GM18505 (cell line): ENCODE data around the gene ADCY10.
"Not testable (repeated sequence)": the region's sequence is repeated elsewhere in the genome, so short reads cannot be mapped to it uniquely, and the experiment has no call there.

ENCODE experiments used
- ATAC-seq: cut with Tn5 transposase; IDR thresholded peaks from one replicate; pipeline ENCODE4 v1.9.1; 2021; ENCODE audit not compliant: unreplicated experiment
- POLR2A ChIP-seq: IDR thresholded peaks from 4 replicates; pipeline ENCODE4 v1.6.1; 2011; ENCODE audit warnings: borderline replicate concordance; ENCODE audit not compliant: insufficient read depth, insufficient read length; ENCODE audit errors: extremely low read depth

ADCY10 gene

GRCh38 chr1:167808104-167808503, 105.8 kb downstream of the ADCY10 start:
- TF ChIP-seq POLR2A: no peak
- ATAC-seq: no peak

GRCh38 chr1:167806676-167807075, 107.3 kb downstream of the ADCY10 start:
- ATAC-seq: not testable (repeated sequence)

DNA sequence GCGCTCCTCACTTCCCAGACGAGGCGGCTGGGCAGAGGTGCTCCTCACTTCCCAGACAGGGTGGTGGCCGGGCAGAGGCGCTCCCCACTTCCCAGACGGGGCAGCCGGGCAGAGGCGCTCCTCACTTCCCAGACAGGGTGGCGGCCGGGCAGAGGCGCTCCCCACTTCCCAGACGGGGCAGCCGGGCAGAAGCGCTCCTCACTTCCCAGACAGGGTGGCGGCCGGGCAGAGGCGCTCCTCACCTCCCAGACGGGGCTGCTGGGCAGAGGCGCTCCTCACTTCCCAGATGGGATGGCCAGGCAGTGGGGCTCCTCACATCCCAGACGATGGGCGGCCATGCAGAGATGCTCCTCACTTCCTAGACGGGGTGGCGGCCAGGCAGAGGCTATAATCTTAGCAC, 107.7 kb downstream of the ADCY10 start:
- not testable (repeated sequence) for ATAC-seq

DNA sequence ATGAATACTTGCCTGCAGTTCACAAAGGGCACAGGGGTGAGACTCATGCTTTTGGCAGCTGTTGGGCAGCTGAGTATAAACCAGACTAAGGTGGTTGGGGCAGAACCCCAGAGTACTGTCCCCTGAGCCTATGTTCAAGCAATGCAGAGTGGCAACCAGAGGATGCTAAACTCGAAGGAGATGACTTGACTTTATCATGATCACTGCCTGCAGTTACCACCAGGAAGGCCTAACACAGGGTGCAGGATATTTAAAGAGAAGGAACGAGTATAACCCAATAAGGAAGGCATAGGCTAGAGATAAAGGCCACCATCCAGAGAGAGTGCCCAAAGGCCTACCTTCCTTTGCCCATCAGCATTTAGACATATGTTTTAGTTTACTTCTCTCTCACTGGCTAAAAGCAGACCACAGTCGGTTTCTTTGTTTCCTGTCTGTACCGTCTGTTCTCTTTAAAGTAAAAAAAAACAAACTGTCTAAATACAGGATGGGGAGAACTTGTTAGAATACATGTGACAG, 108.8 kb downstream of the ADCY10 start:
- peak; percentile 45 for ATAC-seq
- no peak for TF ChIP-seq POLR2A

DNA sequence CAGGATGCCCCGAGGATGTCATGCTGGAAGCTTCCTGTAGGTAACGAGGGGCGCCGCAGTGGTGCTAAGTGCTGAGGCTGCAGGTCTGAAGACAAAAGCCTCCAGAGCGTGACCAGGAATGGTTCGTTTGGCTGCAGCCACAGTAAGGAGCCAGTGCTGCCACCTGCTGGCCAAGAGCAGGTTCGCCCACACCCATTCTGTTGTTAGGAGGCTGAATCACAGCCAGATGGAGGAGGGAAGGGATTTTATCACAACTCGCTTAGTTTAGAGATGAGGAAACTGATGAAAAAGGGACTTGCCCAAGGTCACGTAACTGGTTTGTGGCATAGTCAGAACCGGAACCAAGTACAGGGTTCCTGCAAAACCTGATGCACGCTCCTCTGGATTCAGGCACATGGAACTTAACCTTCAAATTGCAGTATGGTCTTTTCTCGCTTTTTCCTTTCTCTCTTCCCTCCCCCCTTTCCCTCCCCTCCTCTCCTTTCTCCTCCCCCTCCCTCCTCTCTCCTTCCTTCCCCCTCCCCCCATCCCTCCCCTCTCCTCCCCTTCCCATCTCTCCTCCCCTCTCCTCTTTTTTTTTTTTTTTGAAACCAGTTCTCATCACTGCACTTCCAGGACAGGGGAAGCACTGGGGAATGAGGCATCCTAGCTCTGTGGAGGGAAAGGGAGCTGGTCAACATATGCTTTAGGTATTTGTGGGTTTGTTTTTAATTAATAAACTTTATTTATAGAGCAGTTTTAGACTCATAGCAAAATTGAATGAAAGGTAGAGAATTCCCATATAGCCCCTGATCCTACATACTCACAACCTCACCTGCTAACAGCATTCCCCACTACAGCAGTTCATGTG, 110.4 kb downstream of the ADCY10 start:
- peak; percentile 92 for ATAC-seq
- TF ChIP-seq POLR2A: no peak

DNA sequence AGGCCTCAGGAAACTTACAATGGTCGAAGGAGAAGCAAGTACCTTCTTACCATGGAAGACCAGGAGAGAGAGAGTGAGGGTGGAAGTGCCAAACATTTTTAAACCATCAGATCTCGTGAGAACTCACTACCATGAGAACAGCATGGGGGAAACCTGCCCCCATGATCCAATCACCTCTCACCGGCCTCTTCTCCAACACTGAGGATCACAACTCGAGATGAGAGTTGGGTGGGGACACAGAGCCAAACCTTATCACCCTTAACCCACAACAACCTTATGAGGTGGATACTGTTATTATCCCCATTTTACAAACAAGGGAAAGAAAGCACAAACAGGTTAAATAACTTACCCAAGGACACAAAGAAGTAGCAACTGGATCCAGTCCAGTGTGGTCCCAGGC, 111.7 kb downstream of the ADCY10 start:
- no peak for TF ChIP-seq POLR2A
- no peak for ATAC-seq

DNA sequence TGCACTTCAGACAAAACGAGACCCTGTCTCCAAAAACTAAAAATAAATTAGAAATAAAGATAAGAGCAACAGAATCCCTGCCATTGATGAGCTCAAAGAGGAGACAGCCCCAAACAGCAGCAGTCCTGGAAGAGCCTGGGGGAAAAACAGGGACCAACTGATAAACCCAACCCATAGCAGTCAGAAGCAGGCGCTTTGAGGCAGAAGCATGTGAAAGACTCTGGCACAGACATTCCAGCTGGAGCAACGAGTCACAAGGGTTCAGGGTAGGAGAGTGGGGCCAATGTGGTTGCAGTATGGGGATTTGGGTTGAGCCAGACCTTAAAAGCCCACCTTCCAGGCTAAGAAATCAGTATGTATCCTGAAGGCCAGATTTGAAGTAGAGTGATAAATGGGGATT, 113.7 kb downstream of the ADCY10 start:
- TF ChIP-seq POLR2A: no peak
- ATAC-seq: no peak

DNA sequence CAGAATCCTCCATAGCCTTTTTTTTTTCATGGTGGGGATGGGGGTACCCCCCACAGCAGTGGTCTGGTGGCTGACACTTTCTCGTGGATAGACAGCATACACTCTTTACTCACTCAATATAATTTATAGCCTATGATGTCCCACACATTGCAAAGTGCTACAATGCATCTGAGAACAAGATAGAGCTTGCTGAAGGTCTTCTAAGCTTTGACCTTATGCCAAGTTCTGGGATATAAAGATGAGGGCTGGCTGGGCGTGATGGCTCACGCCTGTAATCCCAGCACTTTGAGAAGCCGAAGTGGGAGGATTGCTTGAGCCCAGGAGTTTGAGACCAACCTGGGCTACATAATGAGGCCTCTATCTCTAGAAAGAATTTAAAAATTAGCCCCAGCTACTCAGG, 114.2 kb downstream of the ADCY10 start:
- no peak for ATAC-seq
- no peak for TF ChIP-seq POLR2A

DNA sequence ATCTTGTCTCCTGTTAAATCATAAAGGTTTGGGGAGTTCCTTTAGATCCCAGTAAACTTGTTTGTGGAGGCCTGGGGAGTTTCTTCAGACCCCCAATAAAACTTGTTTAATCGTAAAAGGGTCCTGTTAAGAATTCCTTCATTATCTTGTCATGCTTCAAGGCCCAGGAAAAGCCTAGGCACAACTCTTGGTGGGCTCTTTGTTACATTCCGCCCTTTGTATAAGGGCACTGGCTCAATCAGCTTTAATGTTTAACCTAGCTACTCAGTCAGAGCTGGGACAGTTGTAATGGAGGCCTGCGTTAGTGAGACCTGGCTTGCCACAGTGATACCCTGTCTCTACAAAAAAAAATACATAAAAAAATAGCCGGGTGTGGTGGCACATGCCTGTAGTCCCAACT, 115.0 kb downstream of the ADCY10 start:
- no peak for TF ChIP-seq POLR2A
- ATAC-seq: no peak

DNA sequence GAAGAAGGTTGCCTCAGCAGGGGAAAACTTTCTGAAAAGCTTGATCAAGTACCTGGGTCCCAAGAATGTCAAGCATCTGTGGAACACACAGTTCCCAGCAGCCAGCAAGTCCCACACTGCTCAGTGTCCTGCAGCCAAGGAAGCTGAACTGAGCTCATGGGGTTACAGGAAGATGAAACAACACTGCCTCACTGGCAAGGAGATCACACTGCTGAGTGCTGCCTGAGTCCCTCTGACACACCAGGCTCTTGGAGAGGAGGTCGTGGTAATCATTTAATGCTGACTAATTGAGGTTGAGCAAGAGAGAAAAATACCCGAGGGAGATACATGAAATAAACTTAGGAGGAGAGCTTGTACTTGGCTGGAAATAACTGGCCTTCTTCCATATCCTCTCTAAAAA, 116.9 kb downstream of the ADCY10 start:
- no peak for TF ChIP-seq POLR2A
- no peak for ATAC-seq

GRCh38 chr1:167795810-167796740, 117.9 kb downstream of the ADCY10 start:
- no peak for TF ChIP-seq POLR2A

DNA sequence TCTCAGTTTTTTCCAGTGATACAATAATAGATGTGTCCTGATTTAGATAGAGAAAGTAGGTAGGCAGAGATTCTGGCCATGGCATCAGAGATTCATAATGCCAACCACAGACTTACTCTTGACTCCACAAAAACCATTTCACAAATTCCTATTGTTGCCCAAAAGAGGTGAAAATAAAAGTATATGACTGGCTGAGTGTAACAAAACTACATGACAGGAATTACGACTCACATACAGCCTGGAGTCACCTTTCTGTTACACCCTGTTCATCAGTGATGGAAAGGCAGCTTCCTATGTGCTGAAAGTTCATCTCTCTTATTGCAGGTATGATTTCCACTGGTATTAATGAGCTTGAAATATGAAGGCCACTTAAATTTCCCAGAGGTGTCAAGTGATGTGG, 119.9 kb downstream of the ADCY10 start:
- ATAC-seq: no peak
- TF ChIP-seq POLR2A: no peak

More at GRCh38 chr1:167795810-167796740, 117.9 kb downstream of the ADCY10 start:
- no peak for ATAC-seq

DNA sequence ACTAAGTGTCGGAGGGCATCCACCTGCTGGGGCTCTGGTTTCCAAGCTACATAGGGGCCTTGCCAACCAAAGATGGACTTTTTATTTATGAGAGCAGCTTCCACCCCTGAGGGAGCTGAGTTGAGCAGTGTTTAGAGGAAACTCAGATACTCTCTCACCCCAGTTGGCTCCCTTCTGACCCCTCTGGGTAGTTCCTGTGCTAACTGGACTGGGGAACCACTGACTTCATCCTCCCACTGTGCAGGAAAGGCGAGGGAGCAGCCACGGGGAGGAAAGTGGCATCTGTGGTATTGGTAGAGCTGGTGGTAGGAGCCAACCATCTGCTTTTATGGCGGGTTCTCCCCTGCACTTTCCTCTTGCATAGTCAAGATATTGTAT, 121.8 kb downstream of the ADCY10 start:
- ATAC-seq: no peak
- TF ChIP-seq POLR2A: no peak

GRCh38 chr1:167791281-167792187, 122.4 kb downstream of the ADCY10 start:
- no peak for TF ChIP-seq POLR2A
- no peak for ATAC-seq
